ENCODE measurements around the gene HPD. TPM values are rescaled to one million over a fixed set of nuclear protein-coding genes. Genes with fewer than 3 reads are reported as not detected.
A peak's percentile ranks its signal among the peaks of the same experiment; 100 is the strongest.

The HPD gene
- total RNA-seq, 6 experiments from 2014 or later = 649 to 1,803 (median 1,080) TPM

- intact Hi-C loops (cut with DNase I) = no loop called here
- DNase-seq (no peak), ATAC-seq (no peak)
- Histone ChIP-seq H3K4me3 (no peak overlapping the region), H3K27me3 (no peaks in the 10 kb centered on the region), H3K9me3 (no peaks in the 10 kb centered on the region), H3K27ac (no peak overlapping the region), H3K4me1 (no peaks in the 10 kb centered on the region), H3K36me3 (peaks cover 0 to 67% (median 30%) of the 10 kb centered on the region in 4 donors)
- WGBS (ENCODE audit: insufficient coverage, low coverage, low lambda C conversion rate, missing lambda C conversion rate) = 85% methylated on average over 7 of the region's 8 CpGs
- no peak for TF ChIP-seq CTCF (IDR thresholded peaks at IDR 0.05)
Observed at GRCh38 chr12:121828306-121828705, 30.4 kb downstream of the HPD start.

DNA sequence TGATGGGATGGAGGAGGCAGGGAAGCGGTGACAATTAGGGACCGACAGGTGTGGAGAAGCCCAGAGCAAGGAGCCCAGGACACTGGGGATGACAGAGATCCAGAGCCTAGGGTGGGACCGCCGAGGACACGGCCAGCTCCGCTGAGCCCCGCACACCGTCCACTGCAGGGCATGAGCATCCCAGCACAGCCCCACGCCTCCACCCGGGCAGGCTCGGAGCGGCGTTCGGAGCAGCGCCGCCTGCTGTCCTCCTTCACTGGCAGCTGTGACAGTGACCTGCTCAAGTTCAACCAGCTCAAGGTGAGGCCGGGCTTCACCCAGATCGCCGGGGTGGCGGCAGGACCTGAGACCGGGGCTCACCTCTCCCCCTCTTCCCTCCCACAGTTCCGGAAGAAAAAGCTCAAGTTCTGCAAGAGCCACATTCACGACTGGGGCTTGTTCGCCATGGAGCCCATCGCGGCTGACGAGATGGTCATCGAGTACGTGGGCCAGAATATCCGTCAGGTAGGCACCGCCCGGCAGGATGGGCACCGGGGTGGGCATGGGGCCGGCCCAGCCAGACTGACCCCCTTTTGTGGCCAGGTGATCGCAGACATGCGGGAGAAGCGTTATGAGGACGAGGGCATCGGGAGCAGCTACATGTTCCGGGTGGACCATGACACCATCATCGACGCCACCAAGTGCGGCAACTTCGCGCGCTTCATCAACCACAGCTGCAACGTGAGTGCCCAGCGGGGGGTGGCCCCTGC lies 31.1 kb downstream of the HPD start:
- ATAC-seq = no peak
- no peaks in the 10 kb centered on the region for H3K4me1 ChIP-seq
- 87% methylated on average over 10 of the region's 48 CpGs for WGBS (ENCODE audit: insufficient coverage, low coverage, low lambda C conversion rate, missing lambda C conversion rate)
- intact Hi-C loops (cut with DNase I) = no loop called here
- H3K27ac ChIP-seq = no peak overlapping the region
- no peaks in the 10 kb centered on the region for H3K9me3 ChIP-seq
- TF ChIP-seq CTCF (IDR thresholded peaks at IDR 0.05) (no peak), POLR2A (IDR thresholded peaks at IDR 0.05) (no peak)
- no peaks in the 10 kb centered on the region for H3K27me3 ChIP-seq
- DNase-seq = no peak
- H3K4me3 ChIP-seq = no peak overlapping the region
- peaks cover 0 to 74% (median 33%) of the 10 kb centered on the region in 4 donors for H3K36me3 ChIP-seq

GRCh38 chr12:121826318-121827150 lies 32.1 kb downstream of the HPD start:
- Histone ChIP-seq H3K27me3 (no peaks in the 10 kb centered on the region), H3K9me3 (no peaks in the 10 kb centered on the region), H3K4me3 (no peak overlapping the region), H3K4me1 (no peaks in the 10 kb centered on the region), H3K36me3 (peaks cover 0 to 78% (median 41%) of the 10 kb centered on the region in 4 donors), H3K27ac (no peak overlapping the region)
- DNase-seq (no peak), ATAC-seq (peak in 2 of 4 donors; percentile 4 to 21)
- intact Hi-C loops (cut with DNase I) = no loop called here
- TF ChIP-seq POLR2A (IDR thresholded peaks at IDR 0.05) (no peak), CTCF (IDR thresholded peaks at IDR 0.05) (no peak)
- 87% methylated on average over 12 of the region's 18 CpGs for WGBS (ENCODE audit: insufficient coverage, low coverage, low lambda C conversion rate, missing lambda C conversion rate)

DNA sequence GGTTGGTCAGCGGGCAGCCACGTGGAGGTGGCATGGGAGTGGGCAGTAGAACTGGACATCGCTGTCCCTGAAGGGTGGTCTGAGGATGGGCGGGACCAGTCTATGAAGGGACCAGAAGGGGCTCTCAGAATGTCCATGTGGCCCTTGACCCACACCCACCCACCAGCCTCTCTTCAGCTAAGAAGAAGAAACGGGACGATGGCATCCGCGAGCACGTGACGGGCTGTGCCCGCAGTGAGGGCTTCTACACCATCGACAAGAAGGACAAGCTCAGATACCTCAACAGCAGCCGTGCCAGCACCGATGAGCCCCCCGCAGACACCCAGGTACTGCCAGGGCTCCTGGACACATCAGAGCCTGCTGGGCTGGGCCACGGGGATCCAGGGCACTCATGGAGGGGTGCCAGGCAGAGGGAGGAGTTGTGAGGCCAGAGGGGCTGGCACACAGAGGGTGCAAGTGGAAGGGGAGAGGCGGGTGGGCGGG lies 33.6 kb downstream of the HPD start:
- Histone ChIP-seq H3K4me1 (no peaks in the 10 kb centered on the region), H3K27me3 (no peaks in the 10 kb centered on the region), H3K9me3 (no peaks in the 10 kb centered on the region), H3K27ac (no peak overlapping the region), H3K4me3 (no peak overlapping the region), H3K36me3 (peaks cover under 1 to 80% (median 47%) of the 10 kb centered on the region in 4 donors)
- TF ChIP-seq CTCF (IDR thresholded peaks at IDR 0.05) = no peak
- no peak for TF ChIP-seq POLR2A (IDR thresholded peaks at IDR 0.05)
- WGBS (ENCODE audit: insufficient coverage, low coverage, low lambda C conversion rate, missing lambda C conversion rate) = 81% methylated on average over 5 of the region's 18 CpGs
- peak in 2 of 4 donors; percentile 10 to 16 for ATAC-seq
- intact Hi-C loops (cut with DNase I) = no loop called here
- DNase-seq = peak in 1 of 3 donors; percentile 58
